ENCODE measurements around the gene ANKRD65.

ANKRD65 gene

GRCh38 chr1:1451696-1452364, 30.8 kb upstream of the ANKRD65 start:
- TF ChIP-seq CTCF (IDR thresholded peaks at IDR 0.05): no peak

- TF ChIP-seq CTCF (IDR thresholded peaks at IDR 0.05): no peak
These were observed 28.1 kb upstream of the ANKRD65 start, which contains the start of gene ATAD3C for GRCh38 chr1:1449099-1449739. ATAD3C (plus strand) TSS chr1:1449689; CDS start chr1:1450684, 995 bp downstream.

- TF ChIP-seq CTCF (IDR thresholded peaks at IDR 0.05): no peak
These were observed 21.1 kb upstream of the ANKRD65 start for GRCh38 chr1:1442069-1442770.

GRCh38 chr1:1441002-1441888, 20.2 kb upstream of the ANKRD65 start:
- TF ChIP-seq CTCF (IDR thresholded peaks at IDR 0.05): peak; percentile 97

GRCh38 chr1:1440262-1441001, 19.4 kb upstream of the ANKRD65 start:
- TF ChIP-seq CTCF (IDR thresholded peaks at IDR 0.05): no peak

- no peak for TF ChIP-seq CTCF (IDR thresholded peaks at IDR 0.05)
These were observed 18.6 kb upstream of the ANKRD65 start for GRCh38 chr1:1439546-1440261.

Data from LNCAP (cell line).